ENCODE data around the gene SLC24A4.

SLC24A4 gene

GRCh38 chr14:92540472-92541048, 217.6 kb downstream of the SLC24A4 start:
- Histone ChIP-seq H3K79me2 (ENCODE audit: insufficient read depth, low read length) (peaks cover 91% of the 10 kb centered on the region), H3F3A (ENCODE audit: low read depth) (no peaks in the 10 kb centered on the region), H3K27me3 (ENCODE audit: insufficient read depth, low read length, poor library complexity, severe bottlenecking) (no peaks in the 10 kb centered on the region), H3K4me3 (ENCODE audit: low read length, poor library complexity, severe bottlenecking) (peak overlapping the region; percentile 61), H3K36me3 (ENCODE audit: insufficient read depth, low read length) (no peaks in the 10 kb centered on the region), H3K9ac (ENCODE audit: low read depth, low read length, poor library complexity, severe bottlenecking) (peak overlapping the region; percentile 66), H3K9me2 (replicated peaks; ENCODE audit: low read depth, low read length) (no peaks in the 10 kb centered on the region), H3K4me2 (ENCODE audit: low read depth, low read length, poor library complexity, severe bottlenecking) (peak overlapping the region; percentile 52), H2AFZ (ENCODE audit: low read length) (no peak overlapping the region), H3K9me3 (ENCODE audit: insufficient read depth, low read depth, low read length) (no peaks in the 10 kb centered on the region), H4K20me1 (ENCODE audit: insufficient read depth, low read length, poor library complexity, severe bottlenecking) (no peaks in the 10 kb centered on the region), H3K4me1 (ENCODE audit: insufficient read depth, low read length, poor library complexity, severe bottlenecking) (peaks cover 71% of the 10 kb centered on the region)
- TF ChIP-seq EZH2phosphoT487 (IDR thresholded peaks at IDR 0.05; ENCODE audit: borderline replicate concordance) (no peak), CTCF (conservative IDR thresholded peaks at IDR 0.05; ENCODE audit: low read length) (no peak)

GRCh38 chr14:92542766-92543554, 220.0 kb downstream of the SLC24A4 start:
- peak overlapping the region; percentile 70 for H3K4me2 ChIP-seq (ENCODE audit: low read depth, low read length, poor library complexity, severe bottlenecking)
- peaks cover 86% of the 10 kb centered on the region for H3K79me2 ChIP-seq (ENCODE audit: insufficient read depth, low read length)
- peaks cover 5% of the 10 kb centered on the region for H4K20me1 ChIP-seq (ENCODE audit: insufficient read depth, low read length, poor library complexity, severe bottlenecking)
- peaks cover 57% of the 10 kb centered on the region for H3K4me1 ChIP-seq (ENCODE audit: insufficient read depth, low read length, poor library complexity, severe bottlenecking)
- peak overlapping the region; percentile 7 for H3K9ac ChIP-seq (ENCODE audit: low read depth, low read length, poor library complexity, severe bottlenecking)
- H2AFZ ChIP-seq (ENCODE audit: low read length) = 0 out of 2 replicates have a peak overlapping the region, but pooled peaks have one; percentile 19
- H3K36me3 ChIP-seq (ENCODE audit: insufficient read depth, low read length) = no peaks in the 10 kb centered on the region
- no peaks in the 10 kb centered on the region for H3K9me3 ChIP-seq (ENCODE audit: insufficient read depth, low read depth, low read length)
- TF ChIP-seq CTCF (conservative IDR thresholded peaks at IDR 0.05; ENCODE audit: low read length) = no peak
- no peak for TF ChIP-seq EZH2phosphoT487 (IDR thresholded peaks at IDR 0.05; ENCODE audit: borderline replicate concordance)
- H3K27me3 ChIP-seq (ENCODE audit: insufficient read depth, low read length, poor library complexity, severe bottlenecking) = no peaks in the 10 kb centered on the region
- no peaks in the 10 kb centered on the region for H3F3A ChIP-seq (ENCODE audit: low read depth)
- H3K4me3 ChIP-seq (ENCODE audit: low read length, poor library complexity, severe bottlenecking) = peak overlapping the region; percentile 60
- H3K9me2 ChIP-seq (replicated peaks; ENCODE audit: low read depth, low read length) = no peaks in the 10 kb centered on the region

GRCh38 chr14:92544051-92544720, 221.2 kb downstream of the SLC24A4 start:
- H3K27me3 ChIP-seq (ENCODE audit: insufficient read depth, low read length, poor library complexity, severe bottlenecking) = no peaks in the 10 kb centered on the region
- no peaks in the 10 kb centered on the region for H3K9me3 ChIP-seq (ENCODE audit: insufficient read depth, low read depth, low read length)
- no peak overlapping the region for H3K4me3 ChIP-seq (ENCODE audit: low read length, poor library complexity, severe bottlenecking)
- H3K36me3 ChIP-seq (ENCODE audit: insufficient read depth, low read length) = peaks cover 4% of the 10 kb centered on the region; the same call in 1 of the 2 replicates
- H3K79me2 ChIP-seq (ENCODE audit: insufficient read depth, low read length) = peaks cover 86% of the 10 kb centered on the region
- H3K4me2 ChIP-seq (ENCODE audit: low read depth, low read length, poor library complexity, severe bottlenecking) = peak overlapping the region; percentile 70
- peaks cover 45% of the 10 kb centered on the region for H3K4me1 ChIP-seq (ENCODE audit: insufficient read depth, low read length, poor library complexity, severe bottlenecking)
- no peaks in the 10 kb centered on the region for H3K9me2 ChIP-seq (replicated peaks; ENCODE audit: low read depth, low read length)
- H2AFZ ChIP-seq (ENCODE audit: low read length) = no peak overlapping the region
- TF ChIP-seq CTCF (conservative IDR thresholded peaks at IDR 0.05; ENCODE audit: low read length) (no peak), EZH2phosphoT487 (IDR thresholded peaks at IDR 0.05; ENCODE audit: borderline replicate concordance) (no peak)
- no peaks in the 10 kb centered on the region for H3F3A ChIP-seq (ENCODE audit: low read depth)
- H3K9ac ChIP-seq (ENCODE audit: low read depth, low read length, poor library complexity, severe bottlenecking) = peak overlapping the region; percentile 7
- H4K20me1 ChIP-seq (ENCODE audit: insufficient read depth, low read length, poor library complexity, severe bottlenecking) = peaks cover 8% of the 10 kb centered on the region
